Ecto neural progenitor cell (in vitro differentiated cells): Measurements from ENCODE around the gene GSTM4.
A peak's percentile ranks its signal among the peaks of the same experiment; 100 is the strongest.

Source experiments
- DNase-seq: peaks from one replicate; pipeline ENCODE4 v3.0.0-alpha.2; 2018; ENCODE audit warnings: low spot score

GSTM4 gene

GRCh38 chr1:109624201-109625010 is 31.5 kb upstream of the GSTM4 start:
- peak; percentile 48 for DNase-seq

DNA sequence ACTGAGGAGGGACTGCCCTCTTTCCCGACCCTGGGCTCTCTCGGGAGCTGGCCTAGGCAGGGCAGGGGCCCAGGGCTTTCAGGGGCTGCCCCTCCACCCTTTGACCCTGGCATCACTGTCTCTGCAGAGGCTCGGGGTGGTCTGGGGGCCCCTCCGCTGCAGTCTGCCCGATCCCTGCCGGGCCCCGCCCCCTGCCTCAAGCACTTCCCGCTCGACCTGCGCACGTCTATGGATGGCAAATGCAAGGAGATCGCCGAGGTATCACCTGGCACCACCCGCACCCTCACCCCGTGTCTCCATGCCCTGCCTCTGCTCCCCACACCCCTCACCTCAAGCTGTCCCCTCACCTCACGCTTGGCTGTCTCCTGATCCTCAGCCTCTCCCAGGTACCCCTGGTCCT is 30.7 kb upstream of the GSTM4 start:
- DNase-seq, result no peak

DNA sequence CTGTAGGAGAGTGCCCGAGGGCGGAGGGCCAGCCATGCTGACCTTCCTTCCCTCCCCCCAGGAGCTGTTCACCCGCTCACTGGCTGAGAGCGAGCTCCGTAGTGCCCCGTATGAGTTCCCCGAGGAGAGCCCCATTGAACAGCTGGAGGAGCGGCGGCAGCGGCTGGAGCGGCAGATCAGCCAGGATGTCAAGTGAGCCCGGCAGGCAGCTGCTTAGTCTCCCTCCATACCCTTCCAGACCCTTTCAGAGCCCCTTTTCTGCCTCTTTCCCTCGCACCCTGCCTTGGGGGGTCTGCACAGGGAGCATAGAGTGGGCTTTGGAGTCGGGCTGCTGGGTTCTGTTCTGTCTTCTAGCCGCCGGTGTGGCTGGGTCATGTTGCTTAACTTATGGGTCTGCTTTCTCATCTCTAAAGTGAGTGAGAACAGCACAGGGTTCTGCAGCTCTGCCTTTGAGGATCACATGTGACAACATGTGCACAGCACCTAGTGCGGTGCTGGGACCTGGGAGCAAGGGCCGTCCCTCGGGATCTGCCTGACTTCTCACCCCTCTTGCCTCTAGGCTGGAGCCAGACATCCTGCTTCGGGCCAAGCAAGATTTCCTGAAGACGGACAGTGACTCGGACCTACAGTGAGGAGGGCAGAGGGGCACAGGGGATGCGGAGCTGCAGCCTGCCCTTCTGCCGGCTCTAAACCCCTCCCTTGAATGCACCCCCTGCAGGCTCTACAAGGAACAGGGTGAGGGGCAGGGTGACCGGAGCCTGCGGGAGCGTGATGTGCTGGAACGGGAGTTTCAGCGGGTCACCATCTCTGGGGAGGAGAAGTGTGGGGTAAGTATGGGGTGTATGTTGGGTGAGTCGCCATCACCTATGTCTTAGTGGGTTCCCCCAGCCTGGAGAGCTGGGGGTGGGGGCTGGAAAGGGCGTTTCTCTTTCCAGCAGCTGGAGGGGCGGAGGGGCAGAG is 30.0 kb upstream of the GSTM4 start:
- DNase-seq, result peak; percentile 48

DNA sequence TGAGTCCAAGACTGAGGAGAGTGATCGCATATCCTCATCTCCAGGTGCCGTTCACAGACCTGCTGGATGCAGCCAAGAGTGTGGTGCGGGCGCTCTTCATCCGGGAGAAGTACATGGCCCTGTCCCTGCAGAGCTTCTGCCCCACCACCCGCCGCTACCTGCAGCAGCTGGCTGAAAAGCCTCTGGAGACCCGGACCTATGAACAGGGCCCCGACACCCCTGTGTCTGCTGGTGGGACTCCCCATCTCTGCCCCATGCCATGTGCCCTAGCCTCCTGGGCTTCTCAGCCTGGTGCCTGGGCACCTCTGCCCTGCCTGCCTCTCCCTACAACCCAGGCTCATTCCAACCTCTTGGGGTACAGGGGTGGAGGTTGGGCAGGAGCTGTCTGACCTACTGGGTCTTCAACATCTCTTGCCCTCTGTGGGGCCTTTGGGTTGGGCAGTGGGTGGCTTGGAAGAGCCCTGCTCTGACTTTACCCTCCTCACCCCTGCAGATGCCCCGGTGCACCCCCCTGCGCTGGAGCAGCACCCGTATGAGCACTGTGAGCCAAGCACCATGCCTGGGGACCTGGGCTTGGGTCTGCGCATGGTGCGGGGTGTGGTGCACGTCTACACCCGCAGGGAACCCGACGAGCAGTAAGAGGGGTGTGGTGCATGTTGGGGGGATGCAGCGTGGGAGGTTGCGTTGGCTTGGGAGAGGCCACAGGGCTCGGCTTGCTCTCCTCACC is 29.1 kb upstream of the GSTM4 start:
- peak; percentile 37 for DNase-seq

GRCh38 chr1:109627692-109628399 is 28.1 kb upstream of the GSTM4 start:
- peak; percentile 34 for DNase-seq

DNA sequence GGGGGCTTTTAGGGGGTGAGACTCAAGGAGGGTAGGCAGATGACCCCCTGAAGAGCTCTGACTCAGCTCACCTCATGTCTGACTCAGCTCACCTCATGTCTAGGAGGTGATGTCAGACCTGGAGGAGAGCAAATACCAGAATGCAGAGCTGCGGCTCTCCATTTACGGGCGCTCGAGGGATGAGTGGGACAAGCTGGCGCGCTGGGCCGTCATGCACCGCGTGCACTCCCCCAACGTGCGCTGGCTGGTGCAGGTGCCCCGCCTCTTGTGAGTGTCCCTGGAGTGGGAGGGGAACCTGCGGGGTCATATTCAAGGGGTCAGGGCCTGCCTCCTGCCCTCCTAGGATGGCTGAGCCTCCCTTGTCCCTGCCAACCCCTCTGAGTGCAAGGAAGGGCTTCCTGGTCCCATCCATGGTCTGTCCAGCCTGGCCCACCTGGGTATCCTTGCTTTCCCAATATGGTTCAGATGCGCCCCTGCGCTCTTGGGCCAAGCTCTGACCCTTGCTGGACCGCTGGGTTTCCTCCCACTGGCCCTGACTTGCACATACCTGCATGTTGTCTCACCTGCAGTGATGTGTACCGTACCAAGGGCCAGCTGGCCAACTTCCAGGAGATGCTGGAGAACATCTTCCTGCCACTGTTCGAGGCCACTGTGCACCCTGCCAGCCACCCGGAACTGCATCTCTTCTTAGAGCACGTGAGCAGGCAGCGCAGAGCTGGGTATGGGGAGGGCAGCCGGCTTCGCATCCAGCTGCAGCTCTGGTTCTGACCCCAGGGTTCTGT is 27.2 kb upstream of the GSTM4 start:
- DNase-seq, result no peak

GRCh38 chr1:109629372-109630030 is 26.4 kb upstream of the GSTM4 start:
- DNase-seq, result no peak

DNA sequence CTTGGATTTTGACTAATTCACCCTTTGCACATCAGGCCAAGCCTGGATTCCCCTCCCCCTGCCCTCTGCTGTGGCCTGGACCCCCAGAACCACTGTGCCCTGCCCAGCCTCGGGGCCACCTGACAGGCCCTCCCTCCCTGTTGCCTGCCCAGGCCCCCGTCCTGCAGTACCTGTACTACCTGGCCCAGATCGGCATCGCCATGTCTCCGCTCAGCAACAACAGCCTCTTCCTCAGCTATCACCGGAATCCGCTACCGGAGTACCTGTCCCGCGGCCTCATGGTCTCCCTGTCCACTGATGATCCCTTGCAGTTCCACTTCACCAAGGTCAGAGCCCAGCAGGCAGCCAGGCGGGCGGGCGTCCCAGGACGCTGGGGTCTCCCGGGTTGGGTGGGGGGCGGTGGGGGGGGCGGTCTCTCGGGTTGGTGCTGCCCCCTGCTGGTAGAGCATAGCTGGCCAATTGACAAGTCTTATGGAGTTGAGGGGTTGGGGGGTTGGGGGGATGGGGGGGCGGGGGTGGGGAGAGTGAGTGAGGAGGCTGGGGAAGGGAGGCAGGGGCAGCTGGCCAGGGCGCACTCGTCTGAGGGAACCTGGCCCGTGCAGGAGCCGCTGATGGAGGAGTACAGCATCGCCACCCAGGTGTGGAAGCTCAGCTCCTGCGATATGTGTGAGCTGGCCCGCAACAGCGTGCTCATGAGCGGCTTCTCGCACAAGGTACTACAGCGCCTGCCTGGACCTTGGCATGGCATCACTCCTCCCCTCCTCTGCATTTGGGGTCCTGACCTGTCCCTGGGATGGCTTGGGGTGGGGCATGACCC is 25.6 kb upstream of the GSTM4 start:
- peak; percentile 73 for DNase-seq

DNA sequence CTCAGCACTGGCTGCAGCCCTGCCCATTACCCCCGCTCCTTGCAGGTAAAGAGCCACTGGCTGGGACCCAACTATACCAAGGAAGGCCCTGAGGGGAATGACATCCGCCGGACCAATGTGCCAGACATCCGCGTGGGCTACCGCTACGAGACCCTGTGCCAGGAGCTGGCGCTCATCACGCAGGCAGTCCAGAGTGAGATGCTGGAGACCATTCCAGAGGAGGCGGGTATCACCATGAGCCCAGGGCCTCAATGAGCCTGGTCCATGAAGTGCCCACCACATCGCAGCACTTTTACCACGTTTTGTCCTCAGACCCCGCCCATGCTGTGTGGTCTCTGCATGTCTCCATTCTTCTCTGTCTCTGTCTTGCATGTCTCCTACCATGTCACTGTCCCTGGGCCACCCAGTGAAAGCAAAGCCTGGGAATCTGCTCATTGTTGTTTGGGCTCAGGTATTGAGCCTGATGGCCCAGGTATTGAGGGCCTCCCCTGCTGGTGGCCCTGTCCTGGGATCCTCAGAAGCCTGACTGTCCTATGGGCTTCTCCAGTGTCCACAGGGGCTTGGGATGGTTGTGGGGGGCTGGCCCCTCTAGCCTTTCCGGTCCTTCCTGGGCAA is 24.9 kb upstream of the GSTM4 start:
- DNase-seq, result no peak

- DNase-seq, result no peak
Observed at GRCh38 chr1:109631513-109632505, 24.1 kb upstream of the GSTM4 start.

DNA sequence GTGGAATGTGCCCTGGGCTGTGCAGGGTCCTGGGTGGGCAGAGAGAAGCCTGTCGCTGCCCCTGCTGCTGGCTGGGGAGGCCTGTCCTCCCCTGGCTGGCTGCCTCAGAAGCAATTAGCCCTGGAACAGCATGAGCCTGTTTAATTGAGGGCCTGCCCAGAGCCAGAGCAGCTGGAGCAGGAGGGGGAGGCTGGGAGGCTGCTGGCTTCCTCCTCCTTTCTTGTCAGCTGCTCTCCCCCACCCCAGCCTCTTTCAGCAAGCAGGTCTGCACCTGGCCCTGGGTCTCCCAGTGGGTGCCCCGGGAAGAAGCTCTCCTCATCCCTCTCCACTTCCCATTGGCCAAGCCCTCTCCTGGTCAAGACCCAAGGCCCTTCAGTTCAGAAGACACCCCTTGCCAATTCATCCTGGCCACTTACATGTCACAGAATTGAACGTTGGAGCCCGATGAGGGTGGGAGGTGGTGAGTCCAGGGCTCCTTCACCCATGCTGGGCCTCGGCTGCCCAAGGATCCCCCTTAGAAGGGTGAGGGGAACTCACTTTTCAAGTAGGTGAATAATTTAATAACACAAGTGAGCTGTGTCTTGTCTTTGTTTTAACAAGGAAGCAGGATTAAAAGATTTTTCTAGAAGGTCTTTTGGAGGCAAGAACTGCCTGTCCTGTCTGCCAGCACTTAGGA is 23.1 kb upstream of the GSTM4 start:
- DNase-seq, result peak; percentile 45

DNA sequence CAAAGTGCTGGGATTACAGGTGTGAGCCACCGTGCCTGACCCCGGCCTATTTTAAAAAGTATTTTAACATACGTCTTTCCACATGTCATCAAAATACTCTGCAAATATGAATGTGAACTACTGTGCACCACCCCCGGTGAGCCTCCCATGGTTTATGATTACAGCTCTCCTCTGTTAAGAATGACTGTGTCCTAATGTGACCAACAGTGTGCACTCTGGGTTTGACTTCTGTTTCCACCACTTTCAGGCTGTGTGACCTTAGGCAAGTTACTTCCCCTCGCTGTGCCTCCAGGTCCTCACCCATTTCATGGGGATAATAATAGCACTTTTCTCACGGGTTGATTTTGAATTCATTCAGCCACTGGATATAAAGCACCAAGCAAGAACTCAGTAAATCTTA is 21.6 kb upstream of the GSTM4 start:
- DNase-seq, result peak; percentile 29

- peak; percentile 39 for DNase-seq
Observed at GRCh38 chr1:109634771-109635750, 20.8 kb upstream of the GSTM4 start.

DNA sequence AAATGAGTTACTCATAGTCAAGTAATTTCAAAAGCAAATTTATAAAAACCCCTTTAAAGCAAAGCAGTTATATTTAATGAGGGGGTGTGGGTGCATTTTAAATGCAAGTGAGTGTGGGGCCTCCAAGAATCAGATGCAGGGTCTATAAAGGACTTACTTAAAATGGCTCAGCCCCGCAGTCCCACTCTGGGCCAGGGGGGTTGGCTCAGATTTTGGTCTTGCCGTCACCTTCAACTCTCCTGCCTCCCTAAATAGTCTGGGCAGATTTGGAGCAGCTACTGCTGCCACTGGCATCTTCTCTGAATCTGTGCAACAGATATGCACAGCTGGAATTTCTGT is 20.1 kb upstream of the GSTM4 start:
- no peak for DNase-seq

GRCh38 chr1:109636201-109636952 is 19.5 kb upstream of the GSTM4 start:
- DNase-seq, result peak; percentile 47
